ENCODE results near the gene TRAFD1. TPM values are rescaled to one million over a fixed set of nuclear protein-coding genes. Genes with fewer than 3 reads are reported as not detected.

TRAFD1 gene
- total RNA-seq: 9.3 TPM

DNA sequence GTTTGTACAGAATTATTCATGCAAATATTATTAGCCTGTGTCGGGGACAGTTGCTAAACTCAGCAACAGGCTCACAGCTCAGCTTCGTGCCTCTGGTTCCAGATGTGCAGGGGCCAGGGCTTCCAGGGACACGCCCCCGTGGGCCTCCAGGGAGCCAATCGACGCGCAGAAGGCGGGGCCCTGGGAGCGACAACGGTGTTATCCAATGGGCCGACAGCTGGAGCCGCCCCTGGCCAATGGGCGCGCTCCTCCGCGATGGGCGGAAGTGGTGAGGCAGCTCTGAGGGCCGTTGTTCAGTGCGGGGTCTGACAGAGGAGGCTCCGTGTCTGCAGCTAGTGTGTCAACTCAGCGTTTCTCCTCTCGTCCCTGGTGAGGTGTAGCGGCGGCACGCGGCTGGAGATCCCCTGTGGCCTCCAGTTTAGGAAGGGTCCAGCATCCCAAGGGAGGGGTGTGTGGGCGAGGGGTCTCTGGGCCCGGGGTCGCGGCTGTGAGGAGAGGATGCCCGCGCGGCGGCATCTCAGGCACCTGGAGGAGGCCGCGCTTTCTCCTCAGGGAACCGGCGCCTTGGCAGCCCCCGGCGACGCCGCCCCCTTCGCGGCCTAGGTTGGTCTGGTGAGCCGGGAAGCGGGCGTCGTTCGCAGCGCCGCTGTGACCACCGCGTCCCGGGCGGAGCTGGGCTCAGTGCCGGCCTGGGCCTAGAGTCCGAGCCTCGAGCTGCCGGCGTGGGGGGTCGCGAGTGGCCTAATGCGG lies at the start of gene TRAFD1:
TRAFD1 (plus strand) TSS at position 311 of the 750 bp plus-strand sequence. CDS start 4,963 bp downstream, outside the sequence.
- TF ChIP-seq, protein P1, sequence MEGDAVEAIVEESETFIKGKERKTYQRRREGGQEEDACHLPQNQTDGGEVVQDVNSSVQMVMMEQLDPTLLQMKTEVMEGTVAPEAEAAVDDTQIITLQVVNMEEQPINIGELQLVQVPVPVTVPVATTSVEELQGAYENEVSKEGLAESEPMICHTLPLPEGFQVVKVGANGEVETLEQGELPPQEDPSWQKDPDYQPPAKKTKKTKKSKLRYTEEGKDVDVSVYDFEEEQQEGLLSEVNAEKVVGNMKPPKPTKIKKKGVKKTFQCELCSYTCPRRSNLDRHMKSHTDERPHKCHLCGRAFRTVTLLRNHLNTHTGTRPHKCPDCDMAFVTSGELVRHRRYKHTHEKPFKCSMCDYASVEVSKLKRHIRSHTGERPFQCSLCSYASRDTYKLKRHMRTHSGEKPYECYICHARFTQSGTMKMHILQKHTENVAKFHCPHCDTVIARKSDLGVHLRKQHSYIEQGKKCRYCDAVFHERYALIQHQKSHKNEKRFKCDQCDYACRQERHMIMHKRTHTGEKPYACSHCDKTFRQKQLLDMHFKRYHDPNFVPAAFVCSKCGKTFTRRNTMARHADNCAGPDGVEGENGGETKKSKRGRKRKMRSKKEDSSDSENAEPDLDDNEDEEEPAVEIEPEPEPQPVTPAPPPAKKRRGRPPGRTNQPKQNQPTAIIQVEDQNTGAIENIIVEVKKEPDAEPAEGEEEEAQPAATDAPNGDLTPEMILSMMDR (IDR thresholded peaks at IDR 0.05): no peak
- intact Hi-C loops (cut with DNase I): loop anchor here (1.0 to 10.0 kb wide), 4 partner anchors 17 to 292 kb away; partner anchors contain the start of genes ERP29, NAA25, PTPN11 and TMEM116

GRCh38 chr12:112087055-112087850 lies 38.1 kb upstream of the TRAFD1 start:
- TF ChIP-seq, protein P1 (IDR thresholded peaks at IDR 0.05): no peak
- intact Hi-C loops (cut with DNase I): no loop called here
- DNase-seq (ENCODE audit: low spot score in 2 of 2): no peak
- no peak overlapping the region for H3K27ac ChIP-seq
- peaks cover 43 to 54% of the 10 kb centered on the region in 2 donors for H3K36me3 ChIP-seq
- H3K4me1 ChIP-seq: no peaks in the 10 kb centered on the region
- no peaks in the 10 kb centered on the region for H3K9me3 ChIP-seq
- no peaks in the 10 kb centered on the region for H3K27me3 ChIP-seq
- no peak overlapping the region for H3K4me3 ChIP-seq

More for the DNA sequence above, at the start of gene TRAFD1:
- H3K4me3 ChIP-seq: peak within 1 kb of the TSS; percentile 87 to 94
- DNase-seq (ENCODE audit: low spot score in 2 of 2): peak; percentile 92 to 98
- H3K9me3 ChIP-seq: no peaks in the 10 kb centered on the region
- H3K27ac ChIP-seq: peak within 1 kb of the TSS; percentile 95 to 97
- no peaks in the 10 kb centered on the region for H3K36me3 ChIP-seq
- H3K27me3 ChIP-seq: no peaks in the 10 kb centered on the region
- peaks cover 17 to 34% of the 10 kb centered on the region in 2 donors for H3K4me1 ChIP-seq

DNA sequence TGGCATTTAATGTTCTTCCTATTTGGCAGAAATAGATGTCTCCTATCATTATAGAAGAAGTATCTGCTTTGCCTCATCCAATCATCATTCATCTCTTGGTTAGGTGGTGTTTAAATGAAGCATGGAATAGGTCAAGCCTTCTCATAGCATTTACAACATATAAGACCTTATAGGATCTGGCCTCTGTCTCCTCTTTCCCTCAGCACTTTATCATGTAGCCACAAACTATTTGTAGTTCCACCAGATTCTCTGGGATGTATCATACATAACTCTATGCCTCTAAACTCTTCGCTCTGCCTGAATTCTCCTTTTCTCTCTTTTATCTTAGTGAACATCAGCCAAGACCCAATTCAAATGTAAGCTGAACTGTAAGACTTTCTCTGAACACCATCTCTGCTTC lies 37.5 kb upstream of the TRAFD1 start:
- intact Hi-C loops (cut with DNase I): no loop called here

DNA sequence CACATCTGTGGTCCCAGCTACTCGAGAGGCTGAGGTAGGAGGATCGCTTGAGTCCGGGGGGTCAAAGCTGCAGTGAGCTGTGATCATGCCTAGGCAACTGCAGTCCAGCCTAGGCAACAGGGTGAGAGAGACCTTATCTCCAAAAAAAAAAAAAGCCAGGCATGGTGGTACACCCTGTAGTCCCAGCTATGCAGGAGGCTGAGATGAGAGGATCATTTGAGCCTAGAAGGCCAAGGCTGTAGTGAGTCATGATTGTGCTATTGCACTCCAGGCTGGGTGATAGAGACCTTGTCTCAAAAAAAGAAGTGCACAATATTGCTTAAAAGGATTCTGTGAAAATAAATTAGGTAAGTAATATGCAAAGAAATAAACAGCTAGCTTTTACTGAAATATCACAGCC lies 33.8 kb upstream of the TRAFD1 start:
- H3K4me3 ChIP-seq: no peak overlapping the region
- no peak for DNase-seq (ENCODE audit: low spot score in 2 of 2)
- no peaks in the 10 kb centered on the region for H3K27me3 ChIP-seq
- H3K27ac ChIP-seq: no peak overlapping the region
- TF ChIP-seq, protein P1 (IDR thresholded peaks at IDR 0.05): no peak
- intact Hi-C loops (cut with DNase I): no loop called here
- no peaks in the 10 kb centered on the region for H3K4me1 ChIP-seq
- no peaks in the 10 kb centered on the region for H3K9me3 ChIP-seq
- H3K36me3 ChIP-seq: peaks cover 29 to 40% of the 10 kb centered on the region in 2 donors

More for the DNA sequence above, 37.5 kb upstream of the TRAFD1 start:
- Histone ChIP-seq H3K27me3 (no peaks in the 10 kb centered on the region), H3K36me3 (peaks cover 41 to 60% of the 10 kb centered on the region in 2 donors), H3K4me3 (no peak overlapping the region), H3K9me3 (no peaks in the 10 kb centered on the region), H3K27ac (no peak overlapping the region), H3K4me1 (no peaks in the 10 kb centered on the region)
- TF ChIP-seq, protein P1 (IDR thresholded peaks at IDR 0.05): no peak
- DNase-seq (ENCODE audit: low spot score in 2 of 2): no peak

- H3K36me3 ChIP-seq: peaks cover 10 to 23% of the 10 kb centered on the region in 2 donors
- TF ChIP-seq, protein P1 (IDR thresholded peaks at IDR 0.05): no peak
- intact Hi-C loops (cut with DNase I): no loop called here
- H3K9me3 ChIP-seq: no peaks in the 10 kb centered on the region
- no peak for DNase-seq (ENCODE audit: low spot score in 2 of 2)
- H3K4me1 ChIP-seq: peaks cover 0 to 4% of the 10 kb centered on the region in 2 donors
- no peak overlapping the region for H3K27ac ChIP-seq
- no peak overlapping the region for H3K4me3 ChIP-seq
- H3K27me3 ChIP-seq: no peaks in the 10 kb centered on the region
These were observed 29.3 kb upstream of the TRAFD1 start for GRCh38 chr12:112096070-112096469.
